Duodenal mucosa (tissue), 2 donors: ENCODE measurements around the gene CWC27.

Experiments used
- H3K27ac ChIP-seq: one replicate; pipeline ENCODE4 v1.7.0; 2013; ENCODE audit warnings: low read depth, low read length
- H3K27me3 ChIP-seq, 2 donors: one replicate each; pipeline ENCODE4 v1.7.0; 2013; ENCODE audit warnings: low read length in 2 of 2, control low read depth in 1 of 2; ENCODE audit not compliant: insufficient read depth in 2 of 2, control insufficient read depth in 1 of 2
- H3K36me3 ChIP-seq, 2 donors: one replicate each; pipeline ENCODE4 v1.7.0; 2013; ENCODE audit warnings: low read length in 2 of 2, control low read depth in 1 of 2; ENCODE audit not compliant: insufficient read depth in 2 of 2, control insufficient read depth in 1 of 2
- H3K4me1 ChIP-seq, 2 donors: one replicate each; pipeline ENCODE4 v1.7.0; 2013; ENCODE audit warnings: low read length in 2 of 2, control low read depth in 1 of 2; ENCODE audit not compliant: insufficient read depth in 2 of 2, control insufficient read depth in 1 of 2
- H3K4me3 ChIP-seq, 2 donors: one replicate each; pipeline ENCODE4 v1.7.0; 2013; ENCODE audit warnings: low read length in 2 of 2, low read depth in 1 of 2
- H3K9ac ChIP-seq, 2 donors: one replicate each; pipeline ENCODE4 v1.7.0; 2013; ENCODE audit warnings: low read length in 2 of 2, low read depth in 1 of 2
- H3K9me3 ChIP-seq, 2 donors: one replicate each; pipeline ENCODE4 v1.7.0; 2013; ENCODE audit warnings: low read length in 2 of 2, control low read depth in 1 of 2; ENCODE audit not compliant: control insufficient read depth in 1 of 2

Gene CWC27

DNA sequence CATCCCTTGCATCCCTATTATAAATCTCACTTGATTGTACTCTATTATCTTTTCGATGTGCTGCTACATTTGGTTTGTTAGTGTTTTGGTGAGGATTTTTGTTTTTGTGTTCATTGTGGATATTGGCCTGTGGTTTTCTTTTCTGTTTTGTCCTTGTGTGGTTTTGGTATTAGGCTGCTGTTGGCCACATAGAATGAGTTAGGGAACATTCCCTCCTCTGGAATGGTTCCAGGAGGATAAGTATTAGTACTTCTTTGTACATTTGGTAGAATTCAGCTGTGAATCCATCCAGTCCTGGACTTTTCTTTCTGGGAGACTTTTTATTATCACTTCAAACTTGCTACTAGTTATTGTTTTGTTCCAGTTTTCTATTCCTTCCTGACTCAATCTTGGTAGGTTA, 287.2 kb downstream of the CWC27 start:
- H3K4me1 ChIP-seq: no peaks in the 10 kb centered on the region
- H3K9me3 ChIP-seq: no peaks in the 10 kb centered on the region
- no peak overlapping the region for H3K27ac ChIP-seq
- no peaks in the 10 kb centered on the region for H3K27me3 ChIP-seq
- no peaks in the 10 kb centered on the region for H3K36me3 ChIP-seq
- H3K4me3 ChIP-seq: no peak overlapping the region
- H3K9ac ChIP-seq: no peak overlapping the region

DNA sequence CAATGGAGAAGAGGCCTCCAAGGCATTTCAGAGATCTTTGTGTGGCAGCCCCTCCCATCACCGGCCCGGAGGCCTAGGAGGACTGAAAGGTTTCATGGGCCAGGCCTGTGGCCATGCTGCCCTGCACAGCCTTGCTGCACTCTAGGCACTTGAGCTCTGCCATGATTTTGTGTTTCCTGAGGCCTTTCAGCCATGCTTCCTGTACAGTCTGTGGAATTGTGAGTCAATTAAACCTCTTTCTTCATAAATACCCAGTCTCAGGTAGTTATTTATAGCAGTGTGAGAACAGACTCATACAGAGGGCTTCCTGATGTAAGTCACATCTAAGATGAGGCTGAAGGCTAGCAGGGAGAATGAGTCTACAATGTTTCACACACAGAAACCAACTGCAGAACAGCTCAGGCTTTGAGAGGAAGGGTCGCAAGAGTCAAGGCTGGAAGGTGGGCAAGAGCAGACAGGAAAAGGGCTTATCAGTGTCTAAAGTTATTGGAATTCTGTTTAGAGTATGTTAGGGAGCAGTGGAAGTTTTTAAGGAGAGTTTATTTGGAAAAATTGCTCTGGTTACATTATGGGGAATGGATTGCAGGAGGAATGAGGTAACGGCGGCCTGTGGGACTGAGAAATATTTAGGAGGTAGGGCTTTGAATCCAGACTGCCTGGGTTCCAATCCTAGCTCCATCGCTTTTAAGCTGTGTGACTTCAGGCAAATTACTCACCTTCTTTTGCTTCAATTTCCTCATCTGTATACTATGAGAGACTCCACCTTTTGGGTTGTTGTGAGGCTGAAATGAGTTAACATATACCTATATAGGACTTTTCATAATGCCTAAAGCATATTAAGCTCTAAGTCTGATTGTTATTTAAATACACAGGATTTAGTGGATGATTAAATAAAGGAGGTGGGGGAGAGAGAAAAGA, 291.2 kb downstream of the CWC27 start:
- no peaks in the 10 kb centered on the region for H3K36me3 ChIP-seq
- H3K4me3 ChIP-seq: no peak overlapping the region
- H3K9ac ChIP-seq: no peak overlapping the region
- no peaks in the 10 kb centered on the region for H3K9me3 ChIP-seq
- H3K4me1 ChIP-seq: no peaks in the 10 kb centered on the region
- H3K27ac ChIP-seq: no peak overlapping the region
- H3K27me3 ChIP-seq: no peaks in the 10 kb centered on the region

DNA sequence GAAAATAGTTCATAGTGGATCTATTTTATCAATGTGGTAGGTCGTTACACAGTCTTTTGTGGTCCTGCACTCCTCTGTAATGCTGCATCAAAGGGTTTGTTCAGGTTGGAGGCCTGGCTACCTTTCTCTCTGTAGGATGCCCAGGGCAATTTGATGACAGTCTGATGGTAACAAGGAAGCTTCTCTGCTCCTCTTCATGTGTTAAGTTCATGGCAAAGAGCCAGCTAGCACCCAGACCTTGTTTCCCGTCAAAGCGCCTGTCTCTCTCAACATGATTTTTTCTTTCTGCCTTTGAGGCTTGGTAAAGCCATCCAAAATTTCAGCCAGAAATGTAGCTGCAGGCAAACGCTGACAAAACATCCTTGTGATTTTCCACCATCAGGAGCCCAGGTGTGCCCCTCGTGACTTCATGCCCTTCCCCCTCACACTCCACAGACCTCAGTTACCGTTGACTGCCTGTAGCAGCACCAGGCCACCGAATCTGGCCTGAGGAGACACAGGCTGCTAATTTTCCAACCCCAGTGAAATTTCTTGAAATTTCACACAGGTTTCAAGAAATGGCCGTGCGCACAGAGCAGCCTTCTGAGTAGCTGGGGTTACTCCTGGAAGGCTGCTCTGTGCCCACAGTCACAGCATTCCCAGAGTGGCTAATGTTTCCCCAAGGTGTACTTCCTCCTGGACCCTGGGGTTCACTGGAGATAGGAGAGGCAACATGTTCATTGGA, 292.7 kb downstream of the CWC27 start:
- no peak overlapping the region for H3K4me3 ChIP-seq
- no peak overlapping the region for H3K9ac ChIP-seq
- no peaks in the 10 kb centered on the region for H3K4me1 ChIP-seq
- H3K36me3 ChIP-seq: no peaks in the 10 kb centered on the region
- no peaks in the 10 kb centered on the region for H3K27me3 ChIP-seq
- no peak overlapping the region for H3K27ac ChIP-seq
- no peaks in the 10 kb centered on the region for H3K9me3 ChIP-seq

DNA sequence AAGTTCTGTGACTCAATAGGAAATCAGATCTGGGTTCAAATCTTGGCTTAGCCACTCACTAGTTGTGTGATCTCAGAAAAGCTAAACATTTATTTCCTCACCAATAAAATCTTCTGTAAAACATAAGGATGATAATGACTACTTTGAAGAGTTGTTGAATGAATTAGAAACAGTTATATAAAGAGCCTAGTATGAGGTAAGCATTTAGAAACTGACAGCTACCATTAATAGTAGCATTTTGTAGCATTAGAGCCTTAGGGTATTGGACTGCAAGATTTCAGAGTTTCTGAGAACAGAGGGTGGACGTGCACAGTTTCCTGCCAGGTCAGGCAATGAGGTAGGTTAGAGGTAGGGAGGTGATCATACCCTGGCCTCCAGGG, 293.2 kb downstream of the CWC27 start:
- H3K27me3 ChIP-seq: no peaks in the 10 kb centered on the region
- H3K9ac ChIP-seq: no peak overlapping the region
- no peak overlapping the region for H3K27ac ChIP-seq
- no peaks in the 10 kb centered on the region for H3K9me3 ChIP-seq
- no peaks in the 10 kb centered on the region for H3K4me1 ChIP-seq
- no peaks in the 10 kb centered on the region for H3K36me3 ChIP-seq
- H3K4me3 ChIP-seq: no peak overlapping the region

DNA sequence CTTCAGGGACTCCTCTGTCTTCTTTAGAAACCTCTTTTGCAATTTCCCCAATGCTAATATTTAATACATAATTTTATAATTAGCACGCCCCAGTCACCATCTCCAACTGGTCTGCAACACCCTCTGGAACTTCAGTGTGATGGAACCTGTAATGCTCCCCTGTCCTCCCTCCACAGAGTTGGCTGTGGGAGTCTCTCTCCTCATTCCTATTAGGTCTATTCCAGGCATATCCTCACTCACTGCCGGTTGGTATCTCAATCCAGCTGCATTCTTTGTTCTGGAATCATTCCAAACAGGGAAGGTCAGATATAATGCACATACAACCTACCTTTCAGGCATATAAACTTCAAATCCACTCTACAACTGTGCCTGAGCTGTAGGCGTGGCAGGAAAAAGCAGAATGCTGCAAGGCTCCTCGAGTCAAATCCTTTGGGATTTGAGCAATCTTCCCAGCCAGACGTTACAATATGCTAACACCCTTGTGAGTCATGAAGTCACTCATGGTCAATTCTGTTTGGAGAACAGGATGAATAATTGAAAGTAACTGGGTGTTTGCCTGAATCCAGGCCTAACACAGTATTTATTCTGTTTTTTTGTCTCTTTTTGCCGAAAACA, 293.8 kb downstream of the CWC27 start:
- H3K9ac ChIP-seq: no peak overlapping the region
- H3K4me1 ChIP-seq: no peaks in the 10 kb centered on the region
- H3K27ac ChIP-seq: no peak overlapping the region
- no peaks in the 10 kb centered on the region for H3K9me3 ChIP-seq
- H3K27me3 ChIP-seq: no peaks in the 10 kb centered on the region
- H3K4me3 ChIP-seq: no peak overlapping the region
- H3K36me3 ChIP-seq: no peaks in the 10 kb centered on the region

DNA sequence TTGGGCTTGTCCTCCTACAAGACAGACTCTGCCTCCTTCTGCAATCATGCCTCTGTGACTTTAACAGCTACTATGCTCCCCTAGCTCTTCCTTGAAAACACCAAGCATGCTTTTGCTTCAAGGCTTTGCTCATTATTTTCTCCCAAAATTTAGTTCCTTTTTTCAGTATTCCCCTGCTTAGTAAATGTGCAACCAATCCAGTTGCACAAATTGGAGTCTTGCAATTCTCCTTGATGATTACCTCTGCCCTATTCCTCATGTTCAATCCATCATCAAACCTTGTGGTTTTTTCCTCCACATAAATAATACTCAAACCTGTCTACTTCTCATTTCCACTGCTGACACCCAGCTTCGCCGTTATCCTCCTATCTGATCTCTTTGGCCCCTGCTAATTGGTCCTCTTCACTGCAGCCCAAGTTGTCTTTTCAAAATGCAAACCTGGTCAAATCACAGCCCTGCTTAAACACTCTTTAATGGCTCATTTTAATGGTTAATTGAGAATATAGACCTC, 296.3 kb downstream of the CWC27 start:
- no peak overlapping the region for H3K9ac ChIP-seq
- H3K4me1 ChIP-seq: no peaks in the 10 kb centered on the region
- H3K9me3 ChIP-seq: no peaks in the 10 kb centered on the region
- H3K4me3 ChIP-seq: no peak overlapping the region
- no peak overlapping the region for H3K27ac ChIP-seq
- no peaks in the 10 kb centered on the region for H3K36me3 ChIP-seq
- no peaks in the 10 kb centered on the region for H3K27me3 ChIP-seq

DNA sequence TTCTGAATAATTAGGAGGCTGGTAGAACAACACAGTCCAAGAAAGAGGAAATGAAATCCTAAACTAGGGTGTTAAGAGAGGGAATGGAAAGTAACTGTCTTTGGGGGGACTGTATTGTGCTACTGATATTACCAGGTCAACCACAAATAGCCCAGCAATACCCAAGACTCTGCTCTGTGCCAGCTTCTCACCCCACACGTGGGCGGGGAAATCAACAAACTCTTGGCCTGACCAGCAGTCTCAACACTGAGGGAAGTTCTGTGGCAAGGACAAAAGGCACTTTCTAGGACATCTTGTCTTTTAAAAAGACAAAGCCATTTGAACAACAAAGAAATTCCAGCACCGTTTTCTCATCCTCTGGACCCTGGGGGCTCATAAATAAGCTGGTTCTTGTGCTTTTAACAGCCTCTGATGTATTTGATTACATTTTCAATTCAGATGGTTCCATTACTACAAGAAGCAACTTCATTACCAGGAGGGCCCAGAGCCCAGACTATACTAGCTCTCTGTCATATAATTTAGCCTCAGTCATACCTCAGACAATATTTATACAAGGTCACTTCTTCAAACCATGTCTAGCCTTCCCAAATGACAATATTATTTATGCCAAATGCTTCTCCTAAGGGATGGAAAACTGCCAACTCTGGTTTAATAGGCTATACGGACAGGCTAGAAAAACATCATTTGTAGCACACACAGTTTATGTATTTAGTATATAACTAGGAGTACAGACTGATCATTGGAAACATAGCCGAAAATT, 297.8 kb downstream of the CWC27 start:
- Histone ChIP-seq H3K27me3 (no peaks in the 10 kb centered on the region), H3K9ac (no peak overlapping the region), H3K27ac (no peak overlapping the region), H3K4me1 (no peaks in the 10 kb centered on the region), H3K4me3 (no peak overlapping the region), H3K9me3 (no peaks in the 10 kb centered on the region), H3K36me3 (no peaks in the 10 kb centered on the region)

DNA sequence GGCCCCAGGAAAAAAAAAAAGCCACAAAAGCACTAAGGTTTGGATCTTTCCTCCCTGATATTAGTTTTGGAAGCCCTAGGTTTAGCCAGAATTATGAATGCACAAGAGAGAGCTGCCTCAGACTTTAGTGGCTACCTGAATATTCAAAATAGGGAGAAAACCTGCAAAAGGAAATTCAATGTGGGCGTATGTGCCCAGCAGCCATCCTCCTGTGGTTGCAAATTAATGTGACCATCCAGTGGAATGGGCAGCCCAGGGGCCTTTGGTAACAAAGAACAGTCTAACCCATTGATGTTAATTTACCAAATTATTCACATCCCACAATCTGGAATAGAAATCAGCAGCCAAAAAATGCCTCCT, 298.4 kb downstream of the CWC27 start:
- no peak overlapping the region for H3K9ac ChIP-seq
- no peaks in the 10 kb centered on the region for H3K36me3 ChIP-seq
- no peaks in the 10 kb centered on the region for H3K9me3 ChIP-seq
- no peaks in the 10 kb centered on the region for H3K27me3 ChIP-seq
- H3K4me1 ChIP-seq: no peaks in the 10 kb centered on the region
- no peak overlapping the region for H3K4me3 ChIP-seq
- no peak overlapping the region for H3K27ac ChIP-seq
